ENCODE results near the gene DDX56.

DDX56 gene

DNA sequence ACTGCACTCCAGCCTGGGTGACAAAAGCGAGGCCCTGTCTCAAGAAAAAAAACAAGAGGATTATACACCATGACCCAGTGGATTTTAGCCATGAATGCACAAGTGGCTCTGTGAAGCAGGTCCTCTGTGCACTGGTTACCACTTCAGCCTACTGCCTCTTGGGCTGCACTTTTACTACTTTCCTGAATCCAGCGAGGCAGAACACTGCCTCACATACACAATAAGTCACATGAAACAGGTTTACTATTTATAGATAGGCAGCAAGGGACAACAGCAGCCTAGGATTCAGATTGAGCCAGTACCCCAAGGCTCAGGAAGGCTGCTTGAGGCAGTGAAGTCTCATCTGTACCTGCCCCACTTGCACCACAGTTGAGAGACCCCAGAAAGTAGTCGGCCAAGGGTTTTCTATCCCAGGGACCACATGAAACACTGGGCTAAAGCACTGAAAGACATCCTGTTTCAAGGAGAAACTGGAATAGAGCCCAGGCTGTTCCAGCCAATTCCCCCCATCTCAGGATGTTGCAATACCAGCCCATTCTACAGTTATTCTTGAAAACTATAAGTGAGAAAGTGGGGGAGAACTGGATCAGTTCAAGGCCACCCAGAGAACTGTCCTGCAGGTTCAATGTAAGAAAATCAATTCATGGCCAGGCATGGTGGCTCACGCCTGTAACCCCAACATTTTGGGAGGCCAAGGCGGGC lies 22.4 kb upstream of the DDX56 start:
- no peak for TF ChIP-seq ZFX (IDR thresholded peaks at IDR 0.05)
- TF ChIP-seq, protein P1, sequence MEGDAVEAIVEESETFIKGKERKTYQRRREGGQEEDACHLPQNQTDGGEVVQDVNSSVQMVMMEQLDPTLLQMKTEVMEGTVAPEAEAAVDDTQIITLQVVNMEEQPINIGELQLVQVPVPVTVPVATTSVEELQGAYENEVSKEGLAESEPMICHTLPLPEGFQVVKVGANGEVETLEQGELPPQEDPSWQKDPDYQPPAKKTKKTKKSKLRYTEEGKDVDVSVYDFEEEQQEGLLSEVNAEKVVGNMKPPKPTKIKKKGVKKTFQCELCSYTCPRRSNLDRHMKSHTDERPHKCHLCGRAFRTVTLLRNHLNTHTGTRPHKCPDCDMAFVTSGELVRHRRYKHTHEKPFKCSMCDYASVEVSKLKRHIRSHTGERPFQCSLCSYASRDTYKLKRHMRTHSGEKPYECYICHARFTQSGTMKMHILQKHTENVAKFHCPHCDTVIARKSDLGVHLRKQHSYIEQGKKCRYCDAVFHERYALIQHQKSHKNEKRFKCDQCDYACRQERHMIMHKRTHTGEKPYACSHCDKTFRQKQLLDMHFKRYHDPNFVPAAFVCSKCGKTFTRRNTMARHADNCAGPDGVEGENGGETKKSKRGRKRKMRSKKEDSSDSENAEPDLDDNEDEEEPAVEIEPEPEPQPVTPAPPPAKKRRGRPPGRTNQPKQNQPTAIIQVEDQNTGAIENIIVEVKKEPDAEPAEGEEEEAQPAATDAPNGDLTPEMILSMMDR (conservative IDR thresholded peaks at IDR 0.05) = no peak
- H3K27ac ChIP-seq = no peak overlapping the region

DNA sequence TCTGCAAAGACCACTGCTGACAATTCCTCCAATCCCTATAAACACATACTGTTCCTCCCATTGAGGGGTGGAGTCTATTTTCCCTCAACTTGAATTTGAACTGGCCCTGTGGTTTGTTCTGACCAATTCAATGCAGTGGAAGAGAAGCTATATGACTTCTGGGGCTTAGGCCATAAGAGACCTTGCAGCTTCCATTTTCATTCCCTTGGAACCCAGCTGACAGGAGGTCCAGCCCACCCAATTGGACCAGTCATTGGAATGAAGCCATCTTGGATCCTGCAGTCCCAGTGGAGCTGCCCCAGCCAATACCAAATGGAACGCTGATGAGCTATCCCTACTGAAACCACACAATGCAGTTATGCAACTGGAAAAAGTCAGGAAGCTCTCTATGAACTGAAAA lies 17.2 kb upstream of the DDX56 start:
- TF ChIP-seq, protein P1 (conservative IDR thresholded peaks at IDR 0.05) = no peak
- TF ChIP-seq ZFX (IDR thresholded peaks at IDR 0.05) = no peak
- H3K27ac ChIP-seq = no peak overlapping the region

DNA sequence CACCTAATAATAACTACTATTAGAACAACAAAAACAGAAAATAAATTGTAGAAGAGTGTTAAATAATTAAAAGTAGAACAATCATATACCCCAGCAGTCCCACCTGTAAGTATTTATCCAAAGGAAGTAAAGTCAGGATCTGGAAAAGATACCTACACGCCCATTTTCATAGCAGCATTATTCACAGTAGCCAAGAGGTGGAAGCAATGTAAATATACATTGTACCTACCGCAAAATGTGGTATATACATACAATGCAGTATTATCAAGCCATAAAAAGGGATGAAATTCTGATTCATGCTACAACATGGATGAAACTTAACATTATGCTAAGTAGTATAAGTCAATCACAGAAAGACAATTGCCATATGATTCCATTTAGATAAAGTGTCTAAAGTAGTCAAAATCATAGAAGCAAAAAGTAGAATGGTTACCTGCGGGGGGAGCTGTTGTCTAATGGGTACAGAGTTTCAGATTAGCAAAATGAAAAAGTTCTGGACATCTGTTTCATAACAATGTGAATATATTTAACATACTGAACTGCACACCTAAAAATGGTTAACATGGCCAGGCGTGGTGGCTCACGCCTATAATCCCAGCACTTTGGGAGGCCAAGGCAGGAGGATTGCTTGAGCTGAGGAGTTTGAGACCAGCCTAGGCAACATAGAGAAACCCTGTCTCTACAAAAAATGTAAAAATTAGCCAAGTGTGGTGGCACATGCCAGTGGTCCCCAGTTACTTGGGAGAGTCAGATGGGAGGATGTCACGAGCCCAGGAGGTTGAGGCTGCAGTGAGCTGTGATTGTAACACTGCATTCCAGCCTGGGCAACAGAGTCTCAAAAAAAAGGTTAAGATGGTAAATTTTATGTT lies 14.4 kb upstream of the DDX56 start:
- TF ChIP-seq ZFX (IDR thresholded peaks at IDR 0.05) = no peak
- TF ChIP-seq, protein P1 (conservative IDR thresholded peaks at IDR 0.05) = peak; percentile 85

DNA sequence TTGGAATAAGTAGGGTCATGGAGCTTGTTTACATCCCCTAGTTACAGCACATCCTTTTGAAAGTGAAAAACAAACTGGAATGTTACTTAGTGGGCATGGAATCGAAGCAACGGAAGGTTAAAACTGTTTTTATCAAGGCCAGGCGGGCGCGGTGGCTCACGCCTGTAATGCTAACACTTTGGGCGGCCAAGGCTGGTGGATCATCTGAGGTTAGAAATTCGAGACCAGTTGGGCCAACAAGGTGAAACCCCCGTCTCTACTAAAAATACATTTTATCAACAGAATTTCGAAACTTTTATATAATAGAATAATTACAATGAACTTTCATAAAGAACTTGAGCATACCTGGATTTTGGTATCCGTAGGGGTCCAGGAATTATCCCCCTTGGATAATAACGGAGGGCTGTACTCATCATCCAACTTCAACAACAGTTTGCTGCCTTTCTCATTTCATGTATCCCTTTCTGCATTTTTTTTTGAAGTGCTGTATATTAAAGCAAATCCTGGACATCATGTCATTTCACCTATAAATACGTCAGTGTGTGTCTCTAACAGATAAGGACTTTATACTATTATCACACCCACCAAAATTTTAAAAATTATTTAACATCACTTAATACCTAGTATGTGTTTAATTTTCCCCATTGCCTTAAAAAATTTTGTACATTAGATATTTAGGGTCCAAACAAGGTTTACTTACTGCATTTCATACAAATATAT lies 9.6 kb upstream of the DDX56 start:
- TF ChIP-seq ZFX (IDR thresholded peaks at IDR 0.05) = no peak
- TF ChIP-seq, protein P1 (conservative IDR thresholded peaks at IDR 0.05) = no peak
- peak overlapping the region; percentile 98 for H3K27ac ChIP-seq

More for the DNA sequence above, 14.4 kb upstream of the DDX56 start:
- no peak overlapping the region for H3K27ac ChIP-seq

DNA sequence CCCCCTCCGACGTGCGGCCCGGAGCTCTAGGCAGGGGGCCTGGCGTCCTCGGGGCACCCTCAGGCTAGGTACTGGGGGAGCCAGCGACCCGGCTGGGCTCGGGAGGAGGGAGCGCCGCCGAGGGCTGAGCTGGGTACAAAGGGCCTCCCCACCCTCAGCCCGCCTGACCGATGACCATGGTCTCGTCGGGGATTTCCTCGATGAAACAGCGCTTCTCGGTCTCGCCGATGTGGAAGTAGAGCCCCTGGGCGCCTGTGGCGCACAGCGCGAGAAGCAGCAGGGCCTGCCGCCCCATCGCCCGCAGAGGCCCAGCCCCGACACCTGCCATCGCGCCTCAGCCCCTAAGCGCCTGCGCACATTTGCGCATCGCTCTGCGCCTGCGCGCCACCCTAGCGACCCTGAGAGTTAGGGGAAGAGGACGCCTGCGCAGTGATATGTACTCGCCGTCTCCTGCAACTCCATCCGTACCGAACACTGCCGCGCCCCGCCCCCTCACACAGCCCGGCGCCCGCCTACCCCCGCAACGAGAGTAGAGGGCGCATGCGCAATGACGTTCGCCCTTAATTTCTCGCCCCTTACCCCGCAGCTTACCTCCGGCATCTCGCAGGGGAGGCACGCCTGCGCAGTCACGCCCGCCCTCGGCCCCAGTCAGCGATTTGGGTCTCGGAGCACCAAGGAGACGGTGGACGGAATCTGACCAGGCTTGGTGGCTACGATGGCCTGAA lies 8.3 kb upstream of the DDX56 start, which contains the start of gene TMED4:
Gene TMED4, minus strand, starts transcription at position 353 of the 725 bp plus-strand sequence. Its CDS starts 25 bp downstream, at position 328.
- peak; percentile 94 for TF ChIP-seq ZFX (IDR thresholded peaks at IDR 0.05)
- TF ChIP-seq, protein P1 (conservative IDR thresholded peaks at IDR 0.05) = no peak
- peak within 1 kb of the TSS; percentile 98 for H3K27ac ChIP-seq

DNA sequence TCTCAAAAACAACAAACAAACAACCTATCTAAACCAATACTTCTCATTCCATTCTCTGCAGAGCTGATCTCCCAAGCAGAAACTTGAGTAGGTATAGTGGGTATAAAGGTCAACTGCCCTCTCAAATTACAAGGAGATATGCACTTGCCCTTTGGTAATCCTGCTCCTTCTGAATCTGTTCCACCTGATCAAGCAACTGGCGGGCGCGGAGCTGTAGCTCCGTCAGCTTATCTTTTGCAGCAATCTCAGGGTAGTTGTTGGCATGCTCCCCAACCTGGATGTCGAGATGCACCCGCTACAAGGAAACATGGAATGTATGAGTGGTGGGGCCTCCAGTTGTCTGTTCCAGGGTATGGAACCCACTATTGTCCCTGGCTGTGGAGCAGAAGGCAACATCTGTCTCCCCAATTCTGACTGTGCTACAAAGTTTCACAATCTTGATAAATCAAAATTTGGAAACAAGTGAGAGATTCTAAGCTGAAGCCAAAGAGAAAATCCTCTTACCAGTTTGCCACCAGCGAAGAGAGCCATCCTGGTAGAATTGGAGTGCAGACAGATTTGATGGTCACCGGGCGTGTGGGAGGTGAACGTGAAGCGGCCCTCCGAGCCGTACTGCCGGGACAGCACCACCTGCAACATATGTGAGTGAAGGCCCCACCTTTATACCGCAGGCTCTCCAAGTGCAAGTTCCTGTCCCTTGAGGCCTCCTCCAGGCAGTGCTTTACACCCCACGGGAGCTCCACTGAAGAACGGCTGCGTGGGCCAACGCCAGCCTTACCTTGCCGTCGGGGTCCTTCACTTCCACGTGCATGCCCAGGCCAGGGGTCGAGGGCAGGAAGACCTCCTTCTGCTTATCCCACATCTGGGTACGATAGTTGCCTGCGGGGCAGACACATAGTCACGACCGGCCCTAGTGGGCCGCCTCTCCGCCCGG lies 7.5 kb upstream of the DDX56 start:
- H3K27ac ChIP-seq = peak overlapping the region; percentile 98
- TF ChIP-seq ZFX (IDR thresholded peaks at IDR 0.05) = no peak
- TF ChIP-seq, protein P1 (conservative IDR thresholded peaks at IDR 0.05) = no peak

All from C4-2B (cell line).